Mesendoderm (in vitro differentiated cells): ENCODE results near the gene VPS4B. TPM values are rescaled to one million over a fixed set of nuclear protein-coding genes. Genes with fewer than 3 reads are reported as not detected.
A peak's percentile ranks its signal among the peaks of the same experiment; 100 is the strongest.

Source experiments
- DNase-seq: peaks from one replicate; pipeline ENCODE4 v3.0.0; 2013
- H2AK5ac ChIP-seq: 2 replicates; pipeline ENCODE4 v1.6.1; 2013; ENCODE audit warnings: low read length, inconsistent platforms
- H2BK120ac ChIP-seq: 2 replicates; pipeline ENCODE4 v1.6.1; 2013; ENCODE audit warnings: low read depth, mild to moderate bottlenecking, low read length, moderate library complexity, mixed read lengths
- H2BK15ac ChIP-seq: replicated peaks from 2 replicates; pipeline ENCODE4 v1.6.1; 2013; ENCODE audit warnings: low read depth, mild to moderate bottlenecking, moderate library complexity
- H2BK5ac ChIP-seq: 2 replicates; pipeline ENCODE4 v1.6.1; 2013; ENCODE audit warnings: low read length, inconsistent platforms
- H3K18ac ChIP-seq: 2 replicates; pipeline ENCODE4 v1.6.1; 2013; ENCODE audit warnings: mild to moderate bottlenecking, low read length, mixed read lengths
- H3K23ac ChIP-seq: one replicate; pipeline ENCODE4 v1.6.1; 2013; ENCODE audit warnings: low read length
- H3K27ac ChIP-seq: 2 replicates; pipeline ENCODE4 v1.5.1; 2013; ENCODE audit warnings: low read depth, mild to moderate bottlenecking, inconsistent platforms, low read length, moderate library complexity
- H3K27me3 ChIP-seq: 2 replicates; pipeline ENCODE4 v1.6.1; 2013; ENCODE audit warnings: low read length, control low read depth, mild to moderate bottlenecking, inconsistent platforms; ENCODE audit not compliant: insufficient read depth, poor library complexity
- H3K36me3 ChIP-seq: 2 replicates; pipeline ENCODE4 v1.6.1; 2013; ENCODE audit warnings: low read length, inconsistent platforms; ENCODE audit not compliant: control insufficient read depth, insufficient read depth
- H3K4ac ChIP-seq: one replicate; pipeline ENCODE4 v1.6.1; 2013; ENCODE audit warnings: low read depth, mild to moderate bottlenecking, low read length, moderate library complexity
- H3K4me1 ChIP-seq: 2 replicates; pipeline ENCODE4 v1.6.1; 2013; ENCODE audit warnings: low read depth, low read length, inconsistent platforms; ENCODE audit not compliant: control insufficient read depth
- H3K4me2 ChIP-seq: 2 replicates; pipeline ENCODE4 v1.6.1; 2013; ENCODE audit warnings: low read length
- H3K4me3 ChIP-seq: 2 replicates; pipeline ENCODE4 v1.5.1; 2013; ENCODE audit warnings: mild to moderate bottlenecking, low read length
- H3K56ac ChIP-seq: one replicate; pipeline ENCODE4 v1.6.1; 2013; ENCODE audit warnings: low read length
- H3K79me1 ChIP-seq: 2 replicates; pipeline ENCODE4 v1.6.1; 2013; ENCODE audit warnings: low read length, inconsistent platforms
- H3K79me2 ChIP-seq: 2 replicates; pipeline ENCODE4 v1.6.1; 2013; ENCODE audit warnings: mild to moderate bottlenecking, low read length; ENCODE audit not compliant: control insufficient read depth, insufficient read depth
- H3K9ac ChIP-seq: 2 replicates; pipeline ENCODE4 v1.6.1; 2013; ENCODE audit warnings: low read length, inconsistent platforms
- H4K5ac ChIP-seq: one replicate; pipeline ENCODE4 v1.6.1; 2013; ENCODE audit warnings: low read length
- H4K8ac ChIP-seq: one replicate; pipeline ENCODE4 v1.6.1; 2013; ENCODE audit warnings: low read depth, mild to moderate bottlenecking, control low read depth, low read length, moderate library complexity
- WGBS: extraction: QIAGEN DNeasy Blood & Tissue Kit; methylation state at CpG from one replicate; pipeline ENCODE4 v1.1.7; 2013; ENCODE audit warnings: low lambda C conversion rate, missing lambda C conversion rate; ENCODE audit not compliant: insufficient coverage; ENCODE audit errors: extremely low coverage; 5-methylcytosine and 5-hydroxymethylcytosine counted together
- polyA plus RNA-seq, 2 experiments: library from polyadenylated mRNA; stranded (reverse); fragments of 200-250 nt; gene quantifications; one replicate each; pipeline ENCODE4 v1.2.3, GENCODE V29; 2013

The VPS4B gene
- polyA plus RNA-seq (2013, experiment 1 of 2) = 47.0 TPM
- polyA plus RNA-seq (2013, experiment 2 of 2) = 49.1 TPM

GRCh38 chr18:63422087-63422863, at the start of gene VPS4B:
Gene VPS4B (minus strand): TSS chr18:63422476. CDS start chr18:63422259, 217 bp downstream.
- WGBS = no CpG with 5 or more reads among the region's 58 CpGs
- Histone ChIP-seq H3K18ac (peak within 1 kb of the TSS; percentile 12), H3K79me1 (peaks cover 15% of the 10 kb centered on the region), H3K79me2 (peaks cover 35% of the 10 kb centered on the region), H3K56ac (peak within 1 kb of the TSS; percentile 97), H2BK120ac (peak within 1 kb of the TSS; percentile 39), H3K36me3 (no peaks in the 10 kb centered on the region), H2AK5ac (no peak within 1 kb of the TSS), H3K23ac (peak within 1 kb of the TSS; percentile 80), H4K5ac (peak within 1 kb of the TSS; percentile 81), H3K4ac (peak within 1 kb of the TSS; percentile 93), H3K27ac (peak within 1 kb of the TSS; percentile 80), H3K4me1 (no peaks in the 10 kb centered on the region), H4K8ac (no peak within 1 kb of the TSS), H2BK5ac (peak within 1 kb of the TSS; percentile 67), H3K4me3 (peak within 1 kb of the TSS; percentile 86), H3K4me2 (peak within 1 kb of the TSS; percentile 86), H2BK15ac (no peak within 1 kb of the TSS), H3K27me3 (no peaks in the 10 kb centered on the region), H3K9ac (peak within 1 kb of the TSS; percentile 97)
- DNase-seq = peak; percentile 100

DNA sequence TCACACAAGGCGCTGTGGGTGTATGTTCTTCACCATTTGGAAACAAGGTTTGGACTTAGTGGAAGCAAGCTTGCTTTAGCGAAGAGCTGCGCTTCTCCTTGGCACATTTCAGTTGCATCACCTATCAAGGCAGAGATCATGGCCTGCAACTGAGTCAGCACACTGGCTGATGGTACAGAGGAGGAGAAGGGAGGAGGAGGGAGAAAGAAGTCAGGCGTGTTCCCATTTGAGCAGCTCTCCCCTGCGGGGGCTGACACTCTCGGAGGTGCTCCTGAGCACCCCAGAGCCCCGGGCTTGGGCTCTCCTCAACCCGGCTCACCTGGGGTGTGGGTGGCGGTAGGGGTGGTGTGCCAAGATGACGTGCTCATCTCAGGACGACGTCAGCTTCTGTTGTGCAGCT, 48.5 kb upstream of the VPS4B start:
- no peaks in the 10 kb centered on the region for H3K4me1 ChIP-seq
- no peak overlapping the region for H3K4me2 ChIP-seq
- H3K18ac ChIP-seq = no peak overlapping the region
- H3K27me3 ChIP-seq = no peaks in the 10 kb centered on the region
- H3K4ac ChIP-seq = no peak overlapping the region
- no peaks in the 10 kb centered on the region for H3K36me3 ChIP-seq
- H4K8ac ChIP-seq = no peak overlapping the region
- no peaks in the 10 kb centered on the region for H3K79me2 ChIP-seq
- WGBS = no CpG with 5 or more reads among the region's 12 CpGs
- no peak overlapping the region for H3K56ac ChIP-seq
- no peak overlapping the region for H2AK5ac ChIP-seq
- H3K9ac ChIP-seq = no peak overlapping the region
- no peak overlapping the region for H4K5ac ChIP-seq
- no peak overlapping the region for H2BK15ac ChIP-seq
- H3K23ac ChIP-seq = no peak overlapping the region
- H3K27ac ChIP-seq = no peak overlapping the region
- H2BK5ac ChIP-seq = no peak overlapping the region
- H2BK120ac ChIP-seq = no peak overlapping the region
- no peaks in the 10 kb centered on the region for H3K79me1 ChIP-seq
- DNase-seq = peak; percentile 14
- H3K4me3 ChIP-seq = no peak overlapping the region

DNA sequence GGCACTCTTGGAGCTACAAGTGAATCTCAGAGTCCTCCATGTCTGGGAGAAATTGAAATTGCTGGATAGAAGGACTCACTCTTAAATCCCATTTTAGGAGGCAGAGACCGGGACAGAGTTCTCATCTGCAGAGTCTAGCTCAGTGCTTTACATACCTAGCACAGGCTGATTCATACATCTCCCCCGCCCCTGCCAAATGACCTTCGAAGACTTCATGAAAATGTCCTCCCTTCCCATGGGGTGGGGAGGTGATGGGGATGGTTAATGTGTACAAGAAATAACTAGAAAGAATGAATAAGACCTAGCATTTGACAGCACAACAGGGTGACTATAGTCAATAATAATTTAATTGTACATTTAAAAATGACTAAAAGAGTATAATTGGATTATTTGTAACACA, 46.3 kb upstream of the VPS4B start:
- no peak overlapping the region for H3K18ac ChIP-seq
- H3K4me1 ChIP-seq = no peaks in the 10 kb centered on the region
- H3K27me3 ChIP-seq = no peaks in the 10 kb centered on the region
- H3K9ac ChIP-seq = no peak overlapping the region
- no peak overlapping the region for H3K4ac ChIP-seq
- no CpG with 5 or more reads among the region's 3 CpGs for WGBS
- H3K36me3 ChIP-seq = no peaks in the 10 kb centered on the region
- H3K56ac ChIP-seq = no peak overlapping the region
- H2BK15ac ChIP-seq = no peak overlapping the region
- H2AK5ac ChIP-seq = no peak overlapping the region
- H3K79me1 ChIP-seq = no peaks in the 10 kb centered on the region
- H2BK5ac ChIP-seq = no peak overlapping the region
- no peak overlapping the region for H3K27ac ChIP-seq
- H4K8ac ChIP-seq = no peak overlapping the region
- DNase-seq = no peak
- no peak overlapping the region for H3K4me2 ChIP-seq
- no peak overlapping the region for H4K5ac ChIP-seq
- no peak overlapping the region for H2BK120ac ChIP-seq
- H3K79me2 ChIP-seq = no peaks in the 10 kb centered on the region
- H3K23ac ChIP-seq = no peak overlapping the region
- H3K4me3 ChIP-seq = no peak overlapping the region

GRCh38 chr18:63467699-63468098, 45.4 kb upstream of the VPS4B start:
- H3K18ac ChIP-seq = no peak overlapping the region
- no peak overlapping the region for H3K56ac ChIP-seq
- no peak overlapping the region for H2BK15ac ChIP-seq
- no peak overlapping the region for H3K4ac ChIP-seq
- H3K4me2 ChIP-seq = no peak overlapping the region
- H3K27ac ChIP-seq = no peak overlapping the region
- H3K79me2 ChIP-seq = no peaks in the 10 kb centered on the region
- no peak overlapping the region for H2BK120ac ChIP-seq
- H4K5ac ChIP-seq = no peak overlapping the region
- no peaks in the 10 kb centered on the region for H3K36me3 ChIP-seq
- no peaks in the 10 kb centered on the region for H3K27me3 ChIP-seq
- H4K8ac ChIP-seq = no peak overlapping the region
- H3K23ac ChIP-seq = no peak overlapping the region
- no peak overlapping the region for H3K4me3 ChIP-seq
- no peaks in the 10 kb centered on the region for H3K79me1 ChIP-seq
- no peak overlapping the region for H3K9ac ChIP-seq
- no peak overlapping the region for H2AK5ac ChIP-seq
- H2BK5ac ChIP-seq = no peak overlapping the region
- WGBS = no CpG with 5 or more reads among the region's 4 CpGs
- no peak for DNase-seq
- H3K4me1 ChIP-seq = no peaks in the 10 kb centered on the region

- H3K18ac ChIP-seq = no peak overlapping the region
- no peak overlapping the region for H2BK120ac ChIP-seq
- no peaks in the 10 kb centered on the region for H3K79me2 ChIP-seq
- H2BK5ac ChIP-seq = no peak overlapping the region
- H3K23ac ChIP-seq = no peak overlapping the region
- no peak overlapping the region for H3K4ac ChIP-seq
- H3K27me3 ChIP-seq = no peaks in the 10 kb centered on the region
- H3K36me3 ChIP-seq = no peaks in the 10 kb centered on the region
- no peak for DNase-seq
- H3K4me1 ChIP-seq = no peaks in the 10 kb centered on the region
- H2AK5ac ChIP-seq = no peak overlapping the region
- no peak overlapping the region for H3K4me2 ChIP-seq
- H3K4me3 ChIP-seq = no peak overlapping the region
- no peak overlapping the region for H4K8ac ChIP-seq
- no peaks in the 10 kb centered on the region for H3K79me1 ChIP-seq
- no peak overlapping the region for H4K5ac ChIP-seq
- H2BK15ac ChIP-seq = no peak overlapping the region
- no CpG with 5 or more reads among the region's 2 CpGs for WGBS
- no peak overlapping the region for H3K9ac ChIP-seq
- H3K56ac ChIP-seq = no peak overlapping the region
- H3K27ac ChIP-seq = no peak overlapping the region
Observed at GRCh38 chr18:63465059-63465458, 42.8 kb upstream of the VPS4B start.

DNA sequence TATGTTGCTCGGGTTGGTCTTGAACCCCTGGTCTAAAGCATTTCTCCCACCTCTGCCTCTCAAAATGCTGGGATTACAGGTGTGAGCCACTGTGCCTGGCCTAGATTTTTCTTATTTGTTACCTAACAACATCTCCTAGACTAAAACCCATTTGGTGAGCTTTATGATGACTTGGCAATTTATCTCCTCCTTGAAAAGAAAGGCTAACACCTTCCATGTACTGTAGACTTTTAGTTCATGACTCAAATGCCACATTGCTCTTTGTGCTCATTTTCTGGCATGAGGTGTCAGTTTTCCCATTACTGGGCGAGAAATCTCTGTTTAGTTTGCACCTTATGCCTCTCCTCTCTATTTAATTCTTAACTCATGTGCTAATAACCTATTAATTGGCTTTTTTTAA, 42.2 kb upstream of the VPS4B start:
- no peaks in the 10 kb centered on the region for H3K79me1 ChIP-seq
- H3K9ac ChIP-seq = no peak overlapping the region
- no peak overlapping the region for H2BK5ac ChIP-seq
- no peak overlapping the region for H2BK120ac ChIP-seq
- no peak overlapping the region for H3K4ac ChIP-seq
- H3K56ac ChIP-seq = no peak overlapping the region
- H3K27me3 ChIP-seq = no peaks in the 10 kb centered on the region
- no peaks in the 10 kb centered on the region for H3K36me3 ChIP-seq
- H2BK15ac ChIP-seq = no peak overlapping the region
- H2AK5ac ChIP-seq = no peak overlapping the region
- no peak overlapping the region for H3K27ac ChIP-seq
- H3K18ac ChIP-seq = no peak overlapping the region
- WGBS = no CpG with 5 or more reads among the region's 2 CpGs
- H4K8ac ChIP-seq = no peak overlapping the region
- no peak for DNase-seq
- H3K23ac ChIP-seq = no peak overlapping the region
- H4K5ac ChIP-seq = no peak overlapping the region
- H3K4me2 ChIP-seq = no peak overlapping the region
- H3K4me3 ChIP-seq = no peak overlapping the region
- no peaks in the 10 kb centered on the region for H3K79me2 ChIP-seq
- no peaks in the 10 kb centered on the region for H3K4me1 ChIP-seq
